ENCODE results near the gene CDH8.

The CDH8 gene

DNA sequence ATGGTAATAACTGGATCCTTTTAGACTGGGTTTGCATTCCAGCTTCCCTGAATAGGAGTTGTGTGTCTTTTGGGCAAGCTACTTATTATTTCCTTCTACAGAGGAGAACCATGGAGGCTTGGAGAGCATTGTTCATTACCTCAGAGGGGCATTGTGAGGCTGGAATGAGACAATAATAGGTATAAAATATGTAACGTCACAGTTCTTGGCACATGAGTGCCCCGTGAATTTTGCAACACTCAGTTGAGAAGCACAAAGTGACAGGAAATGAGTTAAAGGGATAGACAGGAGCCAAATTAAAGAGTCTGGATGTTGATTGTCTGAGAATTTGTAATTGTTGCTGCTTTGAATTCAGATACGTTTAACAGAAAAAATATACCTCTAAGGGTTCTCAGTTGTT lies 92.2 kb downstream of the CDH8 start:
- H3K27ac ChIP-seq (ENCODE audit: low read depth, low read length) = no peak overlapping the region
- no peaks in the 10 kb centered on the region for H3K36me3 ChIP-seq (ENCODE audit: low read length)
- H3K4me2 ChIP-seq (ENCODE audit: low read depth, low read length, poor library complexity, severe bottlenecking) = no peak overlapping the region
- H3K9ac ChIP-seq (ENCODE audit: low read length) = no peak overlapping the region
- TF ChIP-seq EZH2phosphoT487 (conservative IDR thresholded peaks at IDR 0.05; ENCODE audit: low read length) (no peak), CTCF (IDR thresholded peaks at IDR 0.05; ENCODE audit: insufficient read depth, low read length, poor library complexity, severe bottlenecking) (no peak)
- H3F3A ChIP-seq (ENCODE audit: insufficient read depth) = no peaks in the 10 kb centered on the region
- H4K20me1 ChIP-seq (ENCODE audit: low read depth, low read length) = no peaks in the 10 kb centered on the region
- no peak overlapping the region for H3K4me3 ChIP-seq (ENCODE audit: insufficient read depth, low read length, poor library complexity, severe bottlenecking)
- no peaks in the 10 kb centered on the region for H3K9me3 ChIP-seq (ENCODE audit: insufficient read depth, low read length)
- no peaks in the 10 kb centered on the region for H3K9me2 ChIP-seq (replicated peaks; ENCODE audit: insufficient read depth, low read length)
- H3K79me2 ChIP-seq (ENCODE audit: insufficient read depth, low read length) = no peaks in the 10 kb centered on the region
- H2AFZ ChIP-seq (ENCODE audit: low read depth, low read length, severe bottlenecking) = no peak overlapping the region
- H3K27me3 ChIP-seq (ENCODE audit: low read length) = no peaks in the 10 kb centered on the region

- no peaks in the 10 kb centered on the region for H3K27me3 ChIP-seq (ENCODE audit: low read length)
- no peaks in the 10 kb centered on the region for H3K9me3 ChIP-seq (ENCODE audit: insufficient read depth, low read length)
- H3K4me2 ChIP-seq (ENCODE audit: low read depth, low read length, poor library complexity, severe bottlenecking) = no peak overlapping the region
- H3K27ac ChIP-seq (ENCODE audit: low read depth, low read length) = no peak overlapping the region
- no peak overlapping the region for H2AFZ ChIP-seq (ENCODE audit: low read depth, low read length, severe bottlenecking)
- TF ChIP-seq CTCF (IDR thresholded peaks at IDR 0.05; ENCODE audit: insufficient read depth, low read length, poor library complexity, severe bottlenecking) (no peak), EZH2phosphoT487 (conservative IDR thresholded peaks at IDR 0.05; ENCODE audit: low read length) (no peak)
- H3K9me2 ChIP-seq (replicated peaks; ENCODE audit: insufficient read depth, low read length) = no peaks in the 10 kb centered on the region
- no peaks in the 10 kb centered on the region for H3K79me2 ChIP-seq (ENCODE audit: insufficient read depth, low read length)
- H4K20me1 ChIP-seq (ENCODE audit: low read depth, low read length) = no peaks in the 10 kb centered on the region
- no peaks in the 10 kb centered on the region for H3K36me3 ChIP-seq (ENCODE audit: low read length)
- no peak overlapping the region for H3K9ac ChIP-seq (ENCODE audit: low read length)
- H3F3A ChIP-seq (ENCODE audit: insufficient read depth) = no peaks in the 10 kb centered on the region
- H3K4me3 ChIP-seq (ENCODE audit: insufficient read depth, low read length, poor library complexity, severe bottlenecking) = no peak overlapping the region
Measured at GRCh38 chr16:61940611-61941010, 95.6 kb downstream of the CDH8 start.

GRCh38 chr16:61937646-61938045 lies 98.6 kb downstream of the CDH8 start:
- TF ChIP-seq EZH2phosphoT487 (conservative IDR thresholded peaks at IDR 0.05; ENCODE audit: low read length) = no peak
- no peak for TF ChIP-seq CTCF (IDR thresholded peaks at IDR 0.05; ENCODE audit: insufficient read depth, low read length, poor library complexity, severe bottlenecking)
- no peaks in the 10 kb centered on the region for H3K36me3 ChIP-seq (ENCODE audit: low read length)
- H4K20me1 ChIP-seq (ENCODE audit: low read depth, low read length) = no peaks in the 10 kb centered on the region
- no peaks in the 10 kb centered on the region for H3K9me3 ChIP-seq (ENCODE audit: insufficient read depth, low read length)
- H3K4me2 ChIP-seq (ENCODE audit: low read depth, low read length, poor library complexity, severe bottlenecking) = no peak overlapping the region
- no peaks in the 10 kb centered on the region for H3K27me3 ChIP-seq (ENCODE audit: low read length)
- no peak overlapping the region for H3K9ac ChIP-seq (ENCODE audit: low read length)
- H3K9me2 ChIP-seq (replicated peaks; ENCODE audit: insufficient read depth, low read length) = no peaks in the 10 kb centered on the region
- H2AFZ ChIP-seq (ENCODE audit: low read depth, low read length, severe bottlenecking) = no peak overlapping the region
- H3F3A ChIP-seq (ENCODE audit: insufficient read depth) = no peaks in the 10 kb centered on the region
- H3K79me2 ChIP-seq (ENCODE audit: insufficient read depth, low read length) = no peaks in the 10 kb centered on the region
- H3K27ac ChIP-seq (ENCODE audit: low read depth, low read length) = no peak overlapping the region
- no peak overlapping the region for H3K4me3 ChIP-seq (ENCODE audit: insufficient read depth, low read length, poor library complexity, severe bottlenecking)

GRCh38 chr16:61936522-61936921 lies 99.7 kb downstream of the CDH8 start:
- Histone ChIP-seq H3K4me3 (ENCODE audit: insufficient read depth, low read length, poor library complexity, severe bottlenecking) (no peak overlapping the region), H2AFZ (ENCODE audit: low read depth, low read length, severe bottlenecking) (no peak overlapping the region), H3K27me3 (ENCODE audit: low read length) (no peaks in the 10 kb centered on the region), H3K9me2 (replicated peaks; ENCODE audit: insufficient read depth, low read length) (no peaks in the 10 kb centered on the region), H3K4me2 (ENCODE audit: low read depth, low read length, poor library complexity, severe bottlenecking) (no peak overlapping the region), H3K9me3 (ENCODE audit: insufficient read depth, low read length) (no peaks in the 10 kb centered on the region), H4K20me1 (ENCODE audit: low read depth, low read length) (no peaks in the 10 kb centered on the region), H3K27ac (ENCODE audit: low read depth, low read length) (no peak overlapping the region), H3K9ac (ENCODE audit: low read length) (no peak overlapping the region), H3K79me2 (ENCODE audit: insufficient read depth, low read length) (no peaks in the 10 kb centered on the region), H3K36me3 (ENCODE audit: low read length) (no peaks in the 10 kb centered on the region), H3F3A (ENCODE audit: insufficient read depth) (no peaks in the 10 kb centered on the region)
- TF ChIP-seq EZH2phosphoT487 (conservative IDR thresholded peaks at IDR 0.05; ENCODE audit: low read length) (no peak), CTCF (IDR thresholded peaks at IDR 0.05; ENCODE audit: insufficient read depth, low read length, poor library complexity, severe bottlenecking) (no peak)
